Raji (cell line): ENCODE data around the gene UIMC1.

Experiments used
- POLR2A ChIP-seq: IDR thresholded peaks from 2 replicates; pipeline ENCODE4 v1.6.1; 2011; ENCODE audit warnings: low read depth, low read length, control low read depth; ENCODE audit not compliant: insufficient read depth

Gene UIMC1

GRCh38 chr5:176899946-176900779 lies 106.4 kb downstream of the UIMC1 start:
- no peak for TF ChIP-seq POLR2A

GRCh38 chr5:176899296-176899891 lies 107.2 kb downstream of the UIMC1 start, which contains the start of gene HK3:
Gene HK3 (minus strand): TSS chr5:176899346. CDS start chr5:176896159, 3,187 bp downstream.
- no peak for TF ChIP-seq POLR2A

- TF ChIP-seq POLR2A, result no peak
Observed at GRCh38 chr5:176897263-176897662, 109.3 kb downstream of the UIMC1 start.

- TF ChIP-seq POLR2A, result no peak
Observed at GRCh38 chr5:176895831-176896230, 110.7 kb downstream of the UIMC1 start.

GRCh38 chr5:176894298-176894697 lies 112.3 kb downstream of the UIMC1 start:
- TF ChIP-seq POLR2A, result no peak

- TF ChIP-seq POLR2A, result no peak
Observed at GRCh38 chr5:176892663-176893062, 113.9 kb downstream of the UIMC1 start.

- no peak for TF ChIP-seq POLR2A
Observed at GRCh38 chr5:176891331-176891958, 115.1 kb downstream of the UIMC1 start.

- TF ChIP-seq POLR2A, result no peak
Observed at GRCh38 chr5:176890455-176891330, 115.9 kb downstream of the UIMC1 start.

GRCh38 chr5:176889321-176890280 lies 117.0 kb downstream of the UIMC1 start:
- no peak for TF ChIP-seq POLR2A

- TF ChIP-seq POLR2A, result no peak
Observed at GRCh38 chr5:176888865-176889165, 117.8 kb downstream of the UIMC1 start.

- TF ChIP-seq POLR2A, result no peak
Observed at GRCh38 chr5:176888016-176888864, 118.3 kb downstream of the UIMC1 start.

GRCh38 chr5:176887252-176887849 lies 119.2 kb downstream of the UIMC1 start:
- no peak for TF ChIP-seq POLR2A
